HG03354 (cell line): ENCODE measurements around the gene TAF4B.
"Not testable (repeated sequence)": the region's sequence is repeated elsewhere in the genome, so short reads cannot be mapped to it uniquely, and the experiment has no call there.

Experiments
- ATAC-seq: cut with Tn5 transposase; IDR thresholded peaks from one replicate; pipeline ENCODE4 v1.9.1; 2021; ENCODE audit warnings: mild to moderate bottlenecking; ENCODE audit not compliant: unreplicated experiment, poor library complexity, severe bottlenecking

The TAF4B gene

DNA sequence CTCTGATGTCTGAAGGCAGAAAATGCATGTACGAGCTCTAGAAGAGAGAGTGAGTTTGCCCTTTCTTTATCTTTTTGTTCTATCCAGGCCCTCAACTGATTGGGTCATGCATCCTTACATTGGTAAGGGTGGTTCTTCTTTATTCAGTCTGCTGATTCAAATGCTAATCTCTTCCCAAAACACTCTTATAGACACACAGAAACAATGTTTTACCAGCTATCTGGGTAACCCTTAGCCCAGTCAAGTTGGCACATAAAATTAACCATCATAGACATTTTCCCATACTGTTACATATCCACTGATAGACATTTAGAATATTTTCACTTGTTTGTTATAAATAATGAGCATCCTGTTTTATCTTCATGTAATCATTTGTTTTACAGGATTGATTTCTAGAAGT, 141.2 kb downstream of the TAF4B start:
- no peak for ATAC-seq

GRCh38 chr18:26370037-26370436, 143.8 kb downstream of the TAF4B start:
- no peak for ATAC-seq

GRCh38 chr18:26376105-26376504, 149.9 kb downstream of the TAF4B start:
- no peak for ATAC-seq

GRCh38 chr18:26378701-26379100, 152.5 kb downstream of the TAF4B start:
- ATAC-seq, result no peak

DNA sequence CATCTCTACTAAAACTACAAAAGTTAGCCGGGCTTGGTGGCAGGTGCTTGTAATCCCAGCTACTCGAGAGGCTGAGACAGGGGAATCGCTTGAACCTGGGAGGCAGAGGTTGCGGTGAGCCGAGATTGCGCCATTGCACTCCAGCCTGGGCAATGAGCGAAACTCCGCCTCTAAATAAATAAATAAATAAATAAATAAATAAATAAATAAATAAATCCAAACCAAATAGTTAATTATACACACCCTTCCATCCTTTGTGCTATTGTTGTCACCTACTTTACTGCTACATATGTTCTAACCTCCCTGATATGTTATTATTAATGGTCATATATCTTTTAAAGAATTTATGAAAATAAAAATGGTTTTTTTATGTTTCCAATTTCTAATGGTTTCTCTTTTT, 155.3 kb downstream of the TAF4B start:
- ATAC-seq, result not testable (repeated sequence)

- peak; percentile 95 for ATAC-seq
These were observed 157.4 kb downstream of the TAF4B start for GRCh38 chr18:26383454-26384270.

DNA sequence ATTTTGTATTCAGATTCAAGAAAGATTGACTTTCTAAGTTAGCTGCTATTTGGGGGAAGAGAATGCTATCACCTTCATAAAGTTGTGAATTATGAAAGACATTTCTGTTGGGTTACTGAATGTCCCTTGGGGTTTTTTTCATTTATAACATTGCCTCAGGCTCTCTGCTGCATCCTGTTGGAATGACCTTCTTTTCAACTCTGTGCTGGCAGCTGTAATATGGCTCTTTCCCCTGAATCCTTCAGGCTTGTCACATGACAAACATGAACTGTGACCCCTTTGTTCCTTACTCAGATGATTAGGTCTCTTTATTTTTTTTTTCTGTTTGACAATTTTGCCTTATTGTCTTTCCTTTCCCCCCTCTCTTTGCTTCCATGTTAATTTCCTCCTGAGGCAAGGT, 159.8 kb downstream of the TAF4B start:
- no peak for ATAC-seq

- no peak for ATAC-seq
These were observed 160.2 kb downstream of the TAF4B start for GRCh38 chr18:26386441-26386840.

GRCh38 chr18:26394047-26394654, 167.9 kb downstream of the TAF4B start:
- no peak for ATAC-seq

- peak; percentile 72 for ATAC-seq
These were observed 170.8 kb downstream of the TAF4B start for GRCh38 chr18:26397019-26397418.

GRCh38 chr18:26403491-26403890, 177.2 kb downstream of the TAF4B start:
- ATAC-seq, result no peak

- peak; percentile 87 for ATAC-seq
These were observed 179.1 kb downstream of the TAF4B start for GRCh38 chr18:26405190-26405801.

GRCh38 chr18:26406324-26406723, 180.1 kb downstream of the TAF4B start:
- no peak for ATAC-seq

- ATAC-seq, result no peak
These were observed 180.7 kb downstream of the TAF4B start for GRCh38 chr18:26406854-26407517.

DNA sequence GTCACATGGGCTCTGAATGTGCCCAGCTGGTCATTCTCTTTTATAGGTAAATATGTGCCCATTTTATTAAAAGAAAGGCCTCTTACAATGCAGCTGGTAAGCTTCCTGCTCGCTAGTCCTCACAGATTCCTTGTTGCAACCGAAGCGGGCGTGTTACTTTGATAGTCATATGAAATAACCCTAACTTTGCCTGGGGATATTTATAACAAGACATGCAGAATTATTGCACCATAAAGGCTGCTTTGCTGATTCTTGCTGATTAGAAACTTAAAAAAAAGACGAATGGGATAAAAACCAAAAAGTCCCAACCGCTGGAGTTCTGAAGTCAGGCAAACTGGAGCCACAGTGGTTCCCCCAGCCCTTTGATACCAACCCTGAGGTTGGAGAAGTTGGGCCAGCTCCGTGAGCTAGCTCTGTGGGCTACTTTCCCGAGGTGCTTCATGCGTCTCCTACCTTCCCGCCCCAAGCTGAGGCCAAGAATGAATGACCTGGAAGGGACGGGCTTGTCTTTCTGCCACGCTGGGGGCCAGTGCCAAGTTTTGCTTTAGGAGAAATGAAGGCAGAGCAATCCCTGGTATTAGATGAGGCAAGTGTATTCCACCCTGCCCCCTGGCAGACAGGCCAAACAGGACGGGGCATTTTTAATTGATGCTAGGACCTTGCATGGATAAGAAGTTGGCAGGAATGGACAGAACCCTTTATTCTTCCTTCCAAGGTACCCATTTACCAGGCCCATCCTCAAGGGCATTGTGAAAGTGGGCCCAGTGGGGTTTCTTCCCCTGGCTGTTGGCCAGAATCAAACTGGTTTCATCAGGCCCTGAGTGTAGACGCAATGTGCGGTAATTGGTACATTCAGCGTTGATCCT, 181.7 kb downstream of the TAF4B start:
- ATAC-seq, result no peak

- ATAC-seq, result no peak
These were observed 182.8 kb downstream of the TAF4B start for GRCh38 chr18:26409091-26409490.

DNA sequence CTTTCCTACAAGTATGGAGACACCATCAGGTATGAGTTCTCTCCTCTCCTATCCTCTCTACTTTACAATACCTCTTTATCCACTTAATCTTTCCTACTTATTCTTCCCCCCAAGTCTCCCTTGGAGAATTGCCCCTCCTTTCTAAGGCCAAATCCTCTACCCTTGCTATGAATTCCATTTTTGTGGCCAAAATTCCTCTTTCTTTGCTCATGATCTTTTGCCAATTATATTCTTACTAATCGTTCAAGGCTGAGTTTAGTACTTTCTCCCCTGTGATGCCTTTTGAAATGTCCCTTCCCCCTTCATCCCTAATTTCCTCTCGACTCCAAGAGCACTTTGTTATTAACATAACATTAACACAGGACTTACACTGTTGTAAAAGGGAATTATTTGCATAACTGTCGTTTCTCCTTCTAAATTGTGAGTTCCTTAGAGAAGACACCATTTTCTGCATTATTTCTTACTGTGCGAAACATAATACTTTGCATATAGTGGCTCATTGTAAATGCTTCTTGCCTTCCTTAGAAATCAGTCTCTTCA, 188.7 kb downstream of the TAF4B start:
- no peak for ATAC-seq

DNA sequence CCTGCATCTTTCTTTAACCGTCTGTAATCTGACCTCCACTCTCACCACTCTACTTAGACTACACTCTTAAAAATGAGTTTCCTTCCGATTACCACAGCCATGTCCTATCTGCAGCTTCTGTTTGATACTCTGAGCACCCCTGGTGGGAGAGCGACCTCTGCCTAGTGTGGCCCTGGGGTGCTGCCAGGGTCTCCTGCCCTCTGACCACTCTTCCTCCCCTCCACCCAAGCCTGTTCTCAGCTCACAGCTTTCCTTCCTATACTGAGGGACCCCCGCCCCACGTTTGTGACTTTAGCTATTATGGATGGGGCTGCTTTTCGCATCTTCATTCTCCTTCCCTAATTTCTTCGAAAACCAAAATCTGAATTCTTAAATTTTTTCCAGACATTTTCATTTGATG, 189.4 kb downstream of the TAF4B start:
- ATAC-seq, result no peak

DNA sequence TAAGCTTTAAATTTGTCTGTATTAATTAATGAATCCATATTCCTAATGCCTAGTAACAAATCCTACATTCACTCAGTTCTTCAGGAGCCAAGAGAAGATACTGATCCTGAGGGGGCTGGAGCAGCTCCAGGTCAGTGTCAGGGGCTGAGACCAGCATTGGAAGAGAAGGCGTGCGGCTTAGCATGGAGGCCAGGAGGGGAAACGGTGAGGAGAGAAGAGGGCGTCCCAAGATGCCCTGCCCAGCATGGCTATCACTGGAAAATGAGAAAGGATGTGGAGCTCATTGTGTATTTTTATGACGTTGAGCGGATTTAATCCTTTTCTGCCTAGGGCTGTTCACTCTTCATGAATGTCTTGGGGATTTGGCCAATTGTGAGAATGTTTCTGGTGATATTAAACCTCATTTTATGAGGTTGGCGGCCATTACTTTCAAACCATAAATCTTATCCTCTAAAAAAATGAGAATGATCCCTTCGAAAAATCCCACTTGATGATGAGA, 190.5 kb downstream of the TAF4B start:
- no peak for ATAC-seq
